ENCODE data around the gene SND1.

GRCh38 chr7:127913686-127914085 is 261.7 kb downstream of the SND1 start:
- no peak for TF ChIP-seq CTCF (conservative IDR thresholded peaks at IDR 0.05 in 1 of 2, IDR thresholded peaks at IDR 0.05 in 1 of 2; ENCODE audit: low read depth in 1 of 2, low read length in 2 of 2)
- no peak for TF ChIP-seq EZH2 (IDR thresholded peaks at IDR 0.05; ENCODE audit: low read length, missing control alignments)
